HPDE6-E6E7 (cell line): ENCODE data around the gene CPLX3.
"Not testable (repeated sequence)": the region's sequence is repeated elsewhere in the genome, so short reads cannot be mapped to it uniquely, and the experiment has no call there.

Experiments
- DNase-seq: peaks from one replicate; pipeline ENCODE4 v3.0.0; 2011; ENCODE audit warnings: missing footprints; ENCODE audit errors: extremely low spot score

CPLX3 gene

GRCh38 chr15:74826364-74826819 lies at the start of gene CPLX3:
Gene CPLX3 (plus strand): TSS chr15:74826627. CDS start chr15:74826704, 77 bp downstream.
- DNase-seq: no peak

- DNase-seq: no peak
Measured at GRCh38 chr15:74776821-74777768, 49.3 kb upstream of the CPLX3 start.

GRCh38 chr15:74777769-74778598 lies 48.4 kb upstream of the CPLX3 start:
- no peak for DNase-seq

GRCh38 chr15:74778599-74778970 lies 47.8 kb upstream of the CPLX3 start:
- DNase-seq: no peak

GRCh38 chr15:74779162-74779648 lies 47.2 kb upstream of the CPLX3 start:
- DNase-seq: no peak

GRCh38 chr15:74780523-74781430 lies 45.6 kb upstream of the CPLX3 start:
- no peak for DNase-seq

GRCh38 chr15:74781431-74782258 lies 44.8 kb upstream of the CPLX3 start, which contains the start of gene CSK:
Gene CSK (plus strand): TSS chr15:74782080. CDS start chr15:74798298, 16,218 bp downstream.
- DNase-seq: peak; percentile 73

- no peak for DNase-seq
Measured at GRCh38 chr15:74782259-74783071, 44.0 kb upstream of the CPLX3 start.

GRCh38 chr15:74783072-74783807 lies 43.2 kb upstream of the CPLX3 start:
- no peak for DNase-seq

- DNase-seq: no peak
Measured at GRCh38 chr15:74783808-74784175, 42.6 kb upstream of the CPLX3 start.

- no peak for DNase-seq
Measured at GRCh38 chr15:74784426-74785193, 41.8 kb upstream of the CPLX3 start.

GRCh38 chr15:74785194-74786032 lies 41.0 kb upstream of the CPLX3 start:
- no peak for DNase-seq

GRCh38 chr15:74786081-74786480 lies 40.3 kb upstream of the CPLX3 start:
- not testable (repeated sequence) for DNase-seq

GRCh38 chr15:74786551-74787165 lies 39.8 kb upstream of the CPLX3 start:
- no peak for DNase-seq

- no peak for DNase-seq
Measured at GRCh38 chr15:74787251-74788041, 39.0 kb upstream of the CPLX3 start.
